Pancreas (tissue), 10 donors: ENCODE data around the gene OTUD5. TPM values are rescaled to one million over a fixed set of nuclear protein-coding genes. Genes with fewer than 3 reads are reported as not detected.

ENCODE experiments used
- ATAC-seq, 4 donors: fragments of 200-7000 bp; cut with Tn5 transposase; one replicate each; pipeline versions ENCODE4 v1.8.0 to v1.9.1; 2020; ENCODE audit warnings: mild to moderate bottlenecking in 4 of 4, moderate library complexity in 4 of 4
- DNase-seq, 6 donors: peaks; one replicate each; pipeline ENCODE4 v3.0.0-alpha.2; 2020
- FAIRE-seq: peaks from 2 replicates; lab custom pipeline; 2012; peaks lifted over from hg19 to GRCh38; lab: Jason Lieb, UNC
- H3K27ac ChIP-seq, 4 donors: fragments of 200-600 bp; sonication (generic); 1 replicate in 3 of 4; 2 replicates in 1 of 4; pipeline versions ENCODE4 v1.5.0 to v1.8.0; 2020
- H3K27me3 ChIP-seq, 4 donors: fragments of 200-600 bp; one replicate each; pipeline ENCODE4 v1.8.0; 2021
- H3K36me3 ChIP-seq, 3 donors: fragments of 200-600 bp; sonication (generic) in 1 of 3; one replicate each; pipeline versions ENCODE4 v1.5.0 to v1.8.0; 2020 to 2021
- H3K4me1 ChIP-seq, 3 donors: fragments of 200-600 bp; one replicate each; pipeline ENCODE4 v1.8.0; 2021
- H3K4me3 ChIP-seq, 4 donors: fragments of 200-600 bp; sonication (generic) in 2 of 4; one replicate each; pipeline versions ENCODE4 v1.5.0 to v1.8.0; 2020 to 2021
- H3K9me3 ChIP-seq, 4 donors: fragments of 200-600 bp; one replicate each; pipeline ENCODE4 v1.8.0; 2021
- WGBS, 2 donors: extraction: QIAGEN DNeasy Blood & Tissue Kit; methylation state at CpG; one replicate each; pipeline ENCODE4 v1.1.7; 2013; 5-methylcytosine and 5-hydroxymethylcytosine counted together
- intact Hi-C, 3 donors: fragments of 100-400 bp; cut with DNase I; formaldehyde crosslinking; loops; one replicate each; pipeline versions ENCODE4 v1.11.1 to v1.14.2; 2022
- polyA plus RNA-seq, 2 donors: library from polyadenylated mRNA; stranded (reverse); fragments of 200-250 nt; gene quantifications; one replicate each; pipeline ENCODE4 v1.2.3, GENCODE V29; 2013
- total RNA-seq, 6 donors: library from RNA; stranded (reverse); fragmentation: NEBNext Ultra II Directional in 4 of 6; extraction: Animal tissue kit (Norgen Biotek cat#: 25700) in 4 of 6; gene quantifications; one replicate each; pipeline versions ENCODE4 v1.2.1 to v1.2.4, GENCODE V29; 2021 to 2023
- TF ChIP-seq, protein P1 (sequence below), 4 donors: fragments of 200-600 bp; sonication (generic) in 3 of 4; IDR thresholded peaks; one replicate each; pipeline versions ENCODE4 v1.5.0 to v1.8.0; 2021; ENCODE audit warnings: antibody characterized with exemption in 4 of 4
- donor health status: healthy with polysubstance abuse.
- donor health status: DM: no; HTN: no; CAD: no; lungs with moderate emphysema.
- donor health status: DM: no; HTN: no; CAD: no.
- donor health status: control.
- donor health status: control.
- donor health status: Bipolar disorder and iron deficiency.
- donor health status: DM: yes; HTN: yes; CAD: no.
- donor health status: DM: no; HTN: no; CAD: no.
- donor health status: DM: no; HTN: no; CAD: no.
- donor health status: DM: yes; HTN: yes; CAD: no.

The OTUD5 gene
- total and polyA plus RNA-seq, 8 donors = 14.2 to 34.3 (median 19.3) TPM

GRCh38 chrX:48975041-48975440 is 17.6 kb upstream of the OTUD5 start:
- H3K9me3 ChIP-seq = no peaks in the 10 kb centered on the region
- TF ChIP-seq, protein P1, sequence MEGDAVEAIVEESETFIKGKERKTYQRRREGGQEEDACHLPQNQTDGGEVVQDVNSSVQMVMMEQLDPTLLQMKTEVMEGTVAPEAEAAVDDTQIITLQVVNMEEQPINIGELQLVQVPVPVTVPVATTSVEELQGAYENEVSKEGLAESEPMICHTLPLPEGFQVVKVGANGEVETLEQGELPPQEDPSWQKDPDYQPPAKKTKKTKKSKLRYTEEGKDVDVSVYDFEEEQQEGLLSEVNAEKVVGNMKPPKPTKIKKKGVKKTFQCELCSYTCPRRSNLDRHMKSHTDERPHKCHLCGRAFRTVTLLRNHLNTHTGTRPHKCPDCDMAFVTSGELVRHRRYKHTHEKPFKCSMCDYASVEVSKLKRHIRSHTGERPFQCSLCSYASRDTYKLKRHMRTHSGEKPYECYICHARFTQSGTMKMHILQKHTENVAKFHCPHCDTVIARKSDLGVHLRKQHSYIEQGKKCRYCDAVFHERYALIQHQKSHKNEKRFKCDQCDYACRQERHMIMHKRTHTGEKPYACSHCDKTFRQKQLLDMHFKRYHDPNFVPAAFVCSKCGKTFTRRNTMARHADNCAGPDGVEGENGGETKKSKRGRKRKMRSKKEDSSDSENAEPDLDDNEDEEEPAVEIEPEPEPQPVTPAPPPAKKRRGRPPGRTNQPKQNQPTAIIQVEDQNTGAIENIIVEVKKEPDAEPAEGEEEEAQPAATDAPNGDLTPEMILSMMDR (IDR thresholded peaks at IDR 0.05) = no peak
- no peak overlapping the region for H3K4me3 ChIP-seq
- FAIRE-seq (no peak), ATAC-seq (no peak), DNase-seq (no peak)
- no peak overlapping the region for H3K27ac ChIP-seq
- no peaks in the 10 kb centered on the region for H3K4me1 ChIP-seq
- no peaks in the 10 kb centered on the region for H3K36me3 ChIP-seq
- WGBS, 2 donors = 79 to 91% methylated on average over 7 of the region's 7 CpGs
- H3K27me3 ChIP-seq = no peaks in the 10 kb centered on the region
- intact Hi-C loops = no loop called here

DNA sequence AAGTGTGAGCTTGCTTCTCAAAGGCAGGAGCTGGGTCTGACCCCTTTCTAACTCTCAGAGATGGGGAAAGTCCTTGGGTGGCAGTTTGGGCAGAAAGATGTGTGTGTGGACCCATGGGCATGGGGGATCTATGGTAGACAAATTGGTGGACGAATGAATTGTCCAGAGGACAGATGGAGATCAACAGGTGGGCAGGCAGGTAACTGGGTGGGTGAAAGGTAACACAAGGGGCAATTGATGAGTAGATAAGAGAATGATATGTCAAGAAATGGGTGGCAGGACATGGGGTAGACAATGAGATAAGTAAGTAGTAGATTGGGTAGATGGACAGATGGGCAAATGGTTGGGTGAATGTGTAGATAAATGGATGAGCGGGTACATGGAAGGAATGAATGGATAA is 17.2 kb upstream of the OTUD5 start:
- FAIRE-seq (no peak), ATAC-seq (no peak), DNase-seq (no peak)
- no peaks in the 10 kb centered on the region for H3K9me3 ChIP-seq
- TF ChIP-seq, protein P1 (IDR thresholded peaks at IDR 0.05) = no peak
- intact Hi-C loops = loop anchor here in 1 of 3 donors (5.0 kb wide), 1 partner anchor 63 kb away; no protein-coding TSS in a partner anchor
- H3K4me1 ChIP-seq = no peaks in the 10 kb centered on the region
- H3K36me3 ChIP-seq = no peaks in the 10 kb centered on the region
- H3K27ac ChIP-seq = no peak overlapping the region
- no peaks in the 10 kb centered on the region for H3K27me3 ChIP-seq
- H3K4me3 ChIP-seq = no peak overlapping the region
- WGBS, 2 donors = 69 to 86% methylated on average over 2 of the region's 2 CpGs

- Histone ChIP-seq H3K4me1 (no peaks in the 10 kb centered on the region), H3K27ac (no peak overlapping the region), H3K36me3 (no peaks in the 10 kb centered on the region), H3K9me3 (no peaks in the 10 kb centered on the region), H3K27me3 (no peaks in the 10 kb centered on the region), H3K4me3 (no peak overlapping the region)
- no peak for FAIRE-seq
- intact Hi-C loops = loop anchor here in 1 of 3 donors (5.0 kb wide), 1 partner anchor 63 kb away; no protein-coding TSS in a partner anchor
- TF ChIP-seq, protein P1 (IDR thresholded peaks at IDR 0.05) = no peak
- 61 to 82% methylated on average over 3 of the region's 3 CpGs for WGBS, 2 donors
- no peak for DNase-seq
- no peak for ATAC-seq
Measured at GRCh38 chrX:48974033-48974432, 16.6 kb upstream of the OTUD5 start.

DNA sequence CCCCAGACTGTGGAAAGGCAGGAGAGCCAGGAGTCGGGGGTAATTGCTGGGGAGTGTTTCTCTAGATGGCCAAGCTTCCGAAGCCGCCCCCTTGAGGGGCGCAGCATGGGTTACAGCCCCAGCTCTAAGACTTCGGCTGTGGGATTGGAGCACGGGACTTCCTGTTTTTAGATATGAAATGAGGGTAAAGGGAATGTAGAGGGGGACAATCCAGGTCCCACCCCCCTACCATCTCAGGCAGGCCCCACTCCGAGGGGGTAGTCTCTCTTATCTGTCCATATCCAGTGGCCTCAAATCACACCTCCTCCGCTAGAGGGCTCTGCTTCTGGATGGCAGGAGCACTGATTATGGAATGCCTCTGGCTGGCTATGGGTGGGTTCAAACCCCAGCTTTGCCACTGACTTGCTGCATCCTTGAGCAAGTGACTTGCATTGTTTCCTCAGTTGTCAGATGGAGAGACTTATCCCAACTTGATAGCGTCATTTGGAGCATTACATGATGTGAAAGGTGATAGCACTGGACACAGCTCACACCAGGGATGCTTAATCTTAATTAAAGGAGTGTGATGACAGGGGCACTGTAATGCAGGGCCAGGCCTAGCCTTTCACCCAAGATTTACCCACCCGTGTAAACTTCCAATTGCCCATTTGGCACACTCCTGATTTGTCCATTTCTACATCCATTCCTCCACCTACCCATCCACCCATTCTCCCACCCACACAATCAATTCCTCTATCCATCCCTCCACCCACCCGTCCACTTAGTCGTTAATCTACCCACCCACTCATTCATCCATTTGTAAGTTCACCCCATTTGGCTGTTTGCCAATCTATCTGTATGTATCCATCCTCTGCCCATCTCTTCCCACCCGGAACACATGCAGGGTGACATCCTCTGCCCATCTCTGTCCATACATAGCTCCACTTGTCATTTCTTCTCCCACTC is 15.1 kb upstream of the OTUD5 start:
- 12 to 23% methylated on average over 13 of the region's 13 CpGs for WGBS, 2 donors
- no peaks in the 10 kb centered on the region for H3K27me3 ChIP-seq
- TF ChIP-seq, protein P1 (IDR thresholded peaks at IDR 0.05) = peak in 3 of 4 donors; percentile 22 to 37 (median 26)
- intact Hi-C loops = loop anchor here in 1 of 3 donors (5.0 kb wide), 1 partner anchor 65 kb away; no protein-coding TSS in a partner anchor
- ATAC-seq (peak in 3 of 4 donors; percentile 66 to 78 (median 76)), DNase-seq (peak in 2 of 6 donors; percentile 22 to 47), FAIRE-seq (no peak)
- H3K27ac ChIP-seq = no peak overlapping the region
- no peaks in the 10 kb centered on the region for H3K36me3 ChIP-seq
- H3K9me3 ChIP-seq = no peaks in the 10 kb centered on the region
- H3K4me1 ChIP-seq = no peaks in the 10 kb centered on the region
- H3K4me3 ChIP-seq = peak overlapping the region in 2 of 4 donors; percentile 5 to 23
